ENCODE data around the gene GANC. TPM values are rescaled to one million over a fixed set of nuclear protein-coding genes. Genes with fewer than 3 reads are reported as not detected.

Gene GANC
- total and polyA plus RNA-seq, 9 of the 15 experiments (the other 6 are each of a cell fraction or from before 2014, with no cell fraction given): 10.9 to 19.0 (median 14.5) TPM

DNA sequence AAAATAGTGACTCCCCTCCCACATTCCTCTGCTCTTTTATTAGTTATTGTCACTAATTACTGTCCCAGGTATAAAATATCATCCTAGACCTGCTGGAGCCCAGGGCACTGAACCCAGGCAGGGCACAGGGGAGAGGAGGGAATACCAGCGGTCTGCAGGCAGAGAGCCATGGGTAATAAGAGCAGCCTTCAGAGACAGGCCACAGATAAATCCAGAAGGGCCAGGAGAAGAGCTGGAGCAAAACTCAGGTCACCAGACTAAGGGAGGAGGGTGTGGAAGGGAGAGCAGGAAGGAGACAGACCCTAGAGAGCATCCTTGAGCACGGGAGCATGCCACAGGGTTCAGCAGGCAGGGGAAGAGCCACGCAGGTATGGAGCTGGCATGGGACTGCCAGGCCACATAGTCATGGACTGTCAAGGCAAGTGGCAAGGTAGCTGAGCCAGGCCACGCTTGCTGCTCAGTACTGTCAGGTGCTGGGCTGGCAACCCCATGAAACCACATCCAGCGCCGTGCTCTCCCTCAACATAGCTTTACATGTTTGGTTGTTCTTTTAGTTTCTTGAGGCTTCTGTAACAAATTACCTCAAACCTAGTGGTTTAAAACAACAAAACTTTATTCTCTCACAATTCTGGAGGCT is 70.7 kb downstream of the GANC start (continued):
- TF ChIP-seq CREBBP (IDR thresholded peaks at IDR 0.05; ENCODE audit: low read depth, low read length) (no peak), WHSC1 (IDR thresholded peaks at IDR 0.05; ENCODE audit: low read length) (no peak), BACH1 (tag; IDR thresholded peaks at IDR 0.05) (no peak)

DNA sequence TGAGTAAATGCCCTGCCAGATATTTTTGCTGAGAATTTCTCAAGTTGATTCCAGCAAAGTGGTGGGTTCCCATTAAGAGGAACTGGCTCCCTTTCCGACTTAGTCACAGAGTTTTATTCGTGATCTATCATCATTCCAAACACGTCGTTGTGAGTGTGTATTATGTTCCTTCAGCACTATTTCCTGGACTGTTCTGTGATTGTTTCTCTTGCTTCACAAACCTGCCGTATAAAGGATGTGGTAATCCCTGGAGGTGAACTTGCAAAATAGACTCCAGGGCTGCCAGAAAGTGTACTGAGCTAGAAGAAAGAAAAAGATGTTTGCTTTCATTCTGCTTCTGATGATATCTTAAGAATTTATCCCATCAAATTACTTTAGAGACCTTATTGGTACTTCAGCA is 71.8 kb downstream of the GANC start:
- no peak for FAIRE-seq

More for the DNA sequence above, 71.8 kb downstream of the GANC start:
- Histone ChIP-seq H3K4me3 (no peak overlapping the region), H3K9ac (ENCODE audit: insufficient read depth in 1 of 2, low read depth in 2 of 2, low read length in 2 of 2) (no peak overlapping the region), H3K79me2 (ENCODE audit: control insufficient read depth, insufficient read depth, low read length) (no peaks in the 10 kb centered on the region), H3K9me3 (replicated peaks; ENCODE audit: control insufficient read depth, insufficient read depth, low read depth, low read length) (no peaks in the 10 kb centered on the region), H3K9me1 (ENCODE audit: control insufficient read depth, insufficient read depth, low read length) (no peaks in the 10 kb centered on the region), H2AFZ (ENCODE audit: low read depth, low read length) (no peak overlapping the region), H3K4me1 (replicated peaks in 1 of 2; ENCODE audit: control insufficient read depth in 2 of 2, insufficient read depth in 2 of 2, low read length in 2 of 2) (no peaks in the 10 kb centered on the region), H3K27ac (ENCODE audit: extremely low read depth, low read depth, low read length) (no peak overlapping the region), H3K4me2 (ENCODE audit: insufficient read depth, low read length) (no peak overlapping the region), H3K27me3 (ENCODE audit: control insufficient read depth in 2 of 2, insufficient read depth in 2 of 2, low read length in 2 of 2) (no peaks in the 10 kb centered on the region), H4K20me1 (replicated peaks; ENCODE audit: control insufficient read depth, insufficient read depth, low read length) (no peaks in the 10 kb centered on the region), H3K36me3 (ENCODE audit: control insufficient read depth, insufficient read depth, low read length) (no peaks in the 10 kb centered on the region)
- no TSS peak for BruUV-seq (replicated peaks)
- TF ChIP-seq PML (IDR thresholded peaks at IDR 0.05; ENCODE audit: low read length) (no peak), HOMEZ (CRISPR knock-in tag; IDR thresholded peaks at IDR 0.05) (no peak), SPI1 (IDR thresholded peaks at IDR 0.05; ENCODE audit: borderline replicate concordance, low read depth, low read length) (0 out of 2 replicates have a peak, but pooled peaks have one; percentile 4)
- intact Hi-C loops (cut with micrococcal nuclease) (no loop called here), in situ Hi-C loops (cut with MboI) (no loop called here)
- 36% methylated on average over 5 of the region's 5 CpGs for WGBS (ENCODE audit: insufficient coverage, low coverage, missing lambda C conversion rate)
- no peak for ATAC-seq
- ChIA-PET POLR2A (interaction anchor here (0.8 kb wide), 1 partner anchor 9 kb away, joined by 4 read pairs; no protein-coding TSS in a partner anchor), CTCF (ENCODE audit: low intra/inter-chr PET ratio) (no interaction called here)
- DNase-seq (ENCODE audit: extremely low read depth in 1 of 4, low spot score in 3 of 4): no peak
